CD14-positive monocyte (primary cell): ENCODE measurements around the gene IGSF9B. TPM values are rescaled to one million over a fixed set of nuclear protein-coding genes. Genes with fewer than 3 reads are reported as not detected.
A peak's percentile ranks its signal among the peaks of the same experiment; 100 is the strongest.

ENCODE experiments used
- DNase-seq, 3 donors: peaks; one replicate each; pipeline ENCODE4 v3.0.0-alpha.2; 2011 to 2022
- H2AFZ ChIP-seq: 2 replicates; pipeline ENCODE4 v1.6.0; 2012; ENCODE audit warnings: mild to moderate bottlenecking, low read depth, low read length, inconsistent platforms; ENCODE audit not compliant: insufficient read depth, poor library complexity, severe bottlenecking
- H3K27ac ChIP-seq, 2 donors: 1 replicate in 1 of 2; 2 replicates in 1 of 2; pipeline ENCODE4 v1.5.1; 2012 to 2013; ENCODE audit warnings: low read length in 2 of 2, control low read depth in 1 of 2, inconsistent platforms in 1 of 2, low read depth in 1 of 2, mild to moderate bottlenecking in 1 of 2
- H3K27me3 ChIP-seq, 2 donors: one replicate each; pipeline versions ENCODE4 v1.6.0 to v1.6.1; 2011 to 2013; ENCODE audit warnings: low read length in 2 of 2; ENCODE audit not compliant: control insufficient read depth in 2 of 2, insufficient read depth in 2 of 2
- H3K36me3 ChIP-seq, 2 donors: replicated peaks in 1 of 2; 1 replicate in 1 of 2; 2 replicates in 1 of 2; pipeline versions ENCODE4 v1.5.1 to v1.6.1; 2012 to 2013; ENCODE audit warnings: low read length in 2 of 2, control low read depth in 1 of 2, inconsistent platforms in 1 of 2, mild to moderate bottlenecking in 1 of 2; ENCODE audit not compliant: insufficient read depth in 2 of 2, control insufficient read depth in 1 of 2
- H3K4me1 ChIP-seq, 2 donors: 1 replicate in 1 of 2; 2 replicates in 1 of 2; pipeline versions ENCODE4 v1.5.1 to v1.6.1; 2012 to 2013; ENCODE audit warnings: low read length in 2 of 2, control low read depth in 1 of 2, inconsistent platforms in 1 of 2, mild to moderate bottlenecking in 1 of 2, moderate library complexity in 1 of 2; ENCODE audit not compliant: insufficient read depth in 2 of 2, control insufficient read depth in 1 of 2
- H3K4me2 ChIP-seq: replicated peaks from 2 replicates; pipeline ENCODE3; 2012; ENCODE audit warnings: low read length, moderate library complexity, mild to moderate bottlenecking; ENCODE audit not compliant: poor library complexity, severe bottlenecking; ENCODE audit errors: extremely low read depth
- H3K4me3 ChIP-seq, 3 experiments: fragments of 200-600 bp in 1 of 3; sonication (generic) in 1 of 3; replicated peaks in 1 of 3; 1 replicate in 2 of 3; 2 replicates in 1 of 3; pipeline ENCODE4 v1.5.1; 2011 to 2013; ENCODE audit warnings: low read length in 3 of 3, mild to moderate bottlenecking in 3 of 3, control low read depth in 2 of 3, low read depth in 2 of 3, inconsistent platforms in 1 of 3, moderate library complexity in 1 of 3
- H3K79me2 ChIP-seq: 2 replicates; pipeline ENCODE4 v1.6.0; 2012; ENCODE audit warnings: mild to moderate bottlenecking, control low read depth, inconsistent platforms, low read length, moderate library complexity; ENCODE audit not compliant: insufficient read depth
- H3K9ac ChIP-seq: 2 replicates; pipeline ENCODE4 v1.6.0; 2017; ENCODE audit warnings: low read length, mild to moderate bottlenecking; ENCODE audit not compliant: insufficient read depth, poor library complexity, severe bottlenecking
- H3K9me3 ChIP-seq, 2 donors: replicated peaks in 1 of 2; 1 replicate in 1 of 2; 2 replicates in 1 of 2; pipeline versions ENCODE4 v1.5.1 to v1.6.1; 2012 to 2013; ENCODE audit warnings: low read length in 2 of 2, control low read depth in 1 of 2; ENCODE audit not compliant: control insufficient read depth in 1 of 2, insufficient read depth in 1 of 2
- H4K20me1 ChIP-seq: 2 replicates; pipeline ENCODE4 v1.6.0; 2012; ENCODE audit warnings: mild to moderate bottlenecking, low read length, control low read depth, moderate library complexity; ENCODE audit not compliant: insufficient read depth
- H3K27ac Mint-ChIP-seq, 7 donors: one replicate each; pipeline ENCODE4 v1.8.0; 2020; ENCODE audit warnings: mild to moderate bottlenecking in 7 of 7, mixed read lengths in 7 of 7, moderate library complexity in 6 of 7, inconsistent platforms in 2 of 7
- H3K27me3 Mint-ChIP-seq, 3 donors: one replicate each; pipeline ENCODE4 v1.8.0; 2021 to 2022; ENCODE audit warnings: low read depth in 3 of 3, mild to moderate bottlenecking in 3 of 3, mixed read lengths in 3 of 3, moderate library complexity in 3 of 3, inconsistent platforms in 1 of 3
- H3K36me3 Mint-ChIP-seq, 2 donors: one replicate each; pipeline ENCODE4 v1.8.0; 2020; ENCODE audit warnings: mixed read lengths in 2 of 2, inconsistent platforms in 1 of 2, mild to moderate bottlenecking in 1 of 2
- H3K4me1 Mint-ChIP-seq: one replicate; pipeline ENCODE4 v1.8.0; 2020; ENCODE audit warnings: mild to moderate bottlenecking, mixed read lengths
- H3K4me3 Mint-ChIP-seq, 2 donors: one replicate each; pipeline ENCODE4 v1.8.0; 2020; ENCODE audit warnings: mild to moderate bottlenecking in 2 of 2, mixed read lengths in 2 of 2, moderate library complexity in 1 of 2
- H3K9me3 Mint-ChIP-seq, 7 donors: one replicate each; pipeline ENCODE4 v1.8.0; 2020 to 2022; ENCODE audit warnings: mixed read lengths in 7 of 7, mild to moderate bottlenecking in 6 of 7, moderate library complexity in 6 of 7, inconsistent platforms in 2 of 7
- WGBS: methylation state at CpG from one replicate; pipeline ENCODE4 v1.1.5; 2013; ENCODE audit warnings: missing lambda C conversion rate; ENCODE audit not compliant: insufficient coverage; 5-methylcytosine and 5-hydroxymethylcytosine counted together
- intact Hi-C, 2 donors: fragments of 100-400 bp; cut with micrococcal nuclease; formaldehyde crosslinking; loops; one replicate each; pipeline versions ENCODE4 v1.15.0 to v1.15.1; 2023
- polyA plus RNA-seq, 3 donors: library from polyadenylated mRNA; depleted of rRNA in 1 of 3; unstranded in 2 of 3; stranded (reverse) in 1 of 3; fragments of 300-500 nt in 2 of 3; fragments of >200 nt in 1 of 3; fragmentation: Illumina TruSeq in 2 of 3; gene quantifications; 1 replicate in 2 of 3; 2 replicates in 1 of 3; pipeline ENCODE4 v1.2.3, GENCODE V29; 2012 to 2021
- TF ChIP-seq, protein P1 (sequence below): fragments of 200-600 bp; IDR thresholded peaks from one replicate; pipeline ENCODE4 v1.8.0; 2022; ENCODE audit warnings: antibody characterized with exemption, mild to moderate bottlenecking

IGSF9B gene
- polyA plus RNA-seq, 3 donors: not detected

DNA sequence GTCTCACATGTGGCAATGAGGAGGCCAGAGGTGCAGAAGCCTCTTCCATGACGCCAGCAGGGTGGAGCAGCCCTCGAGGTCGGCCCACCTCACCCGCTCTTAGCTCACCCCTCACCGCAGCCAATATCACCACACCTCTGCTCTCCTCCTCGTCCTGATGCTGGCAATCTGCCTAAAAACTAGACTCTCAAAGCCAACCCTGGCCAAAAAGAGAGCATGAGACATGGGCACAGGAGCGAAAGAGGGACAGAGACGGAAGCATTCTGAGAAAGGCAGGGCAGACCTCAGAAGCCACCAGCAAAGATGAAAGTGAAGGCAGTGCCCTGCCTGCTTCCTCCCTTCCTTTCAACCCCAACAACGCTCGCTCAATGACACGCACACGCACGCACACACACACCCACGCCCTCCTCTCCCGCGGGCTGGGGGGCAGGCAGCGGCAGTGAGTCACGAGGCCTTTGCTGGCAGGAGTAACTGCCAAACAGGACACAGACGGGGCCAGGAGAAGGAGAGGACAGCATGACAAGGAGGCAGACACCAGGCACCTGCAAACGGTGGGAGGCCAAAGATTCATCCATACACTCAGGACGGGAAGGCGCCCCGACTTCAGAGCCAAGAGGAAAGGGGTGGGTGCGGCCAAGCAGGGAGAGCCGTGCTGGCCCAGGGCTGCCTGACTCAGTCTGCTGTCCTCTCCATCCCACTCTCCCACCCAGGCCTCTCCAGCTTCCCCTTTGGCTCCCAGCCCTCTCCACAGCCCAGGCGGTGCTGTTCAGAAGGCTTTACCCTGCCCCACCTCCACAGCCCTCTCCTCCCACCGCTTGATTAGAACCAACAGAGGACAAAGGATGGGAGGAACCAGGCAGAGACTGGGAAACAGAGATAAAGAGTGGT is 11.4 kb downstream of the IGSF9B start:
- Histone ChIP-seq H3K27me3 (peaks cover 0 to 4% of the 10 kb centered on the region in 2 donors), H3K79me2 (no peaks in the 10 kb centered on the region), H3K9me3 (peaks cover 2 to 3% of the 10 kb centered on the region in 2 donors), H3K27ac (no peak overlapping the region), H3K4me3 (no peak overlapping the region), H2AFZ (no peak overlapping the region), H3K36me3 (no peaks in the 10 kb centered on the region), H3K4me1 (no peaks in the 10 kb centered on the region), H3K4me2 (no peak overlapping the region), H4K20me1 (no peaks in the 10 kb centered on the region), H3K9ac (no peak overlapping the region)
- Mint-ChIP-seq H3K27ac (no peak overlapping the region), H3K4me3 (peak overlapping the region in 1 of 2 donors; percentile 25), H3K4me1 (no peaks in the 10 kb centered on the region), H3K9me3 (peaks cover 0 to 3% (median 2%) of the 10 kb centered on the region in 7 donors), H3K27me3 (peaks cover 13 to 15% (median 13%) of the 10 kb centered on the region in 3 donors), H3K36me3 (no peaks in the 10 kb centered on the region)
- TF ChIP-seq, protein P1, sequence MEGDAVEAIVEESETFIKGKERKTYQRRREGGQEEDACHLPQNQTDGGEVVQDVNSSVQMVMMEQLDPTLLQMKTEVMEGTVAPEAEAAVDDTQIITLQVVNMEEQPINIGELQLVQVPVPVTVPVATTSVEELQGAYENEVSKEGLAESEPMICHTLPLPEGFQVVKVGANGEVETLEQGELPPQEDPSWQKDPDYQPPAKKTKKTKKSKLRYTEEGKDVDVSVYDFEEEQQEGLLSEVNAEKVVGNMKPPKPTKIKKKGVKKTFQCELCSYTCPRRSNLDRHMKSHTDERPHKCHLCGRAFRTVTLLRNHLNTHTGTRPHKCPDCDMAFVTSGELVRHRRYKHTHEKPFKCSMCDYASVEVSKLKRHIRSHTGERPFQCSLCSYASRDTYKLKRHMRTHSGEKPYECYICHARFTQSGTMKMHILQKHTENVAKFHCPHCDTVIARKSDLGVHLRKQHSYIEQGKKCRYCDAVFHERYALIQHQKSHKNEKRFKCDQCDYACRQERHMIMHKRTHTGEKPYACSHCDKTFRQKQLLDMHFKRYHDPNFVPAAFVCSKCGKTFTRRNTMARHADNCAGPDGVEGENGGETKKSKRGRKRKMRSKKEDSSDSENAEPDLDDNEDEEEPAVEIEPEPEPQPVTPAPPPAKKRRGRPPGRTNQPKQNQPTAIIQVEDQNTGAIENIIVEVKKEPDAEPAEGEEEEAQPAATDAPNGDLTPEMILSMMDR: no peak
- intact Hi-C loops: no loop called here
- WGBS: 67% methylated on average over 26 of the region's 27 CpGs
- DNase-seq: no peak

DNA sequence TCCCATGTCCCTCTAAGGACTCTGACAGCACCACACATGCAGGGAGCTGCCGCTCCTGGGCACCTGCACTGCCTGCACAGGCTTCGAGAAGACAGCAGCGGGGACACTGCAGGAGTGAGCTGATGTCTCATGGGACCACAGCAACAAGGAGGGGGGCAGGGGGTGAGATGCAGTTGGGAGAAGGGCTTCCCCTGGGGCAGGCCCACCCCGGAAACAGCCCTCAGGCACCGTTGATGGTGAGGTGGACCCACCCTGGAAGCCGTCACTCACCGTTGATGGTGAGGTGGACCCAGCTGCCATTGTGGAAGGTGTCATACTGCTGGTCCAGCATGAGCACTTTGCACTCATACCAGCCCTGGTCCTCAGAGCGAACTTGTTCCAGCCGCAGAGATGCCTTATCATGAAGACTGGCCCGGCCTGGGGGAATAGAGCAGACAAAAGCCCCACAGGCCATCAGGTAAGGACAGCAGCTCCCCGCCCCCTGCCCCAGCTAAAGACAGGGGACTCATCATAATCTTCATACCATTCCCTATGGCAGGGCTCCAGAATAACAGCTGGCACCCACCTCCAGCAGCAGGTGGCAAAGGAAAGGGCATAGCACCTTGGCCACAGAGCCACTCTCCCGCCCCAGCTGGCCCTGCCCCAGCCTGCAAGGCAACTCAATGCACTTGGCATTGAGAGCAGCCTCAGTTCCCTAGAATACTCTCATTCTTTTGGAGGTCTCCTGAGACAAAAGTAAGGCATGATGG is 12.6 kb downstream of the IGSF9B start:
- Histone ChIP-seq H3K4me2 (no peak overlapping the region), H3K27me3 (peaks cover 0 to 4% of the 10 kb centered on the region in 2 donors), H3K9ac (no peak overlapping the region), H3K4me1 (no peaks in the 10 kb centered on the region), H2AFZ (no peak overlapping the region), H4K20me1 (no peaks in the 10 kb centered on the region), H3K79me2 (no peaks in the 10 kb centered on the region), H3K36me3 (no peaks in the 10 kb centered on the region), H3K4me3 (no peak overlapping the region), H3K9me3 (peaks cover 7 to 15% of the 10 kb centered on the region in 2 donors), H3K27ac (no peak overlapping the region)
- Mint-ChIP-seq H3K4me3 (no peak overlapping the region), H3K4me1 (no peaks in the 10 kb centered on the region), H3K36me3 (no peaks in the 10 kb centered on the region), H3K27me3 (peaks cover 10 to 13% (median 11%) of the 10 kb centered on the region in 3 donors), H3K9me3 (peaks cover 7 to 12% (median 8%) of the 10 kb centered on the region in 7 donors), H3K27ac (no peak overlapping the region)
- DNase-seq: no peak
- TF ChIP-seq, protein P1: no peak
- WGBS: 95% methylated on average over 9 of the region's 12 CpGs
- intact Hi-C loops: no loop called here
